Measurements from ENCODE around the gene ALKBH4. TPM values are rescaled to one million over a fixed set of nuclear protein-coding genes. Genes with fewer than 3 reads are reported as not detected.

Gene ALKBH4
- total and polyA plus RNA-seq, 10 of the 15 experiments (the other 5 are each of a cell fraction or from before 2014, with no cell fraction given), result 4.1 to 16.9 (median 11.3) TPM

DNA sequence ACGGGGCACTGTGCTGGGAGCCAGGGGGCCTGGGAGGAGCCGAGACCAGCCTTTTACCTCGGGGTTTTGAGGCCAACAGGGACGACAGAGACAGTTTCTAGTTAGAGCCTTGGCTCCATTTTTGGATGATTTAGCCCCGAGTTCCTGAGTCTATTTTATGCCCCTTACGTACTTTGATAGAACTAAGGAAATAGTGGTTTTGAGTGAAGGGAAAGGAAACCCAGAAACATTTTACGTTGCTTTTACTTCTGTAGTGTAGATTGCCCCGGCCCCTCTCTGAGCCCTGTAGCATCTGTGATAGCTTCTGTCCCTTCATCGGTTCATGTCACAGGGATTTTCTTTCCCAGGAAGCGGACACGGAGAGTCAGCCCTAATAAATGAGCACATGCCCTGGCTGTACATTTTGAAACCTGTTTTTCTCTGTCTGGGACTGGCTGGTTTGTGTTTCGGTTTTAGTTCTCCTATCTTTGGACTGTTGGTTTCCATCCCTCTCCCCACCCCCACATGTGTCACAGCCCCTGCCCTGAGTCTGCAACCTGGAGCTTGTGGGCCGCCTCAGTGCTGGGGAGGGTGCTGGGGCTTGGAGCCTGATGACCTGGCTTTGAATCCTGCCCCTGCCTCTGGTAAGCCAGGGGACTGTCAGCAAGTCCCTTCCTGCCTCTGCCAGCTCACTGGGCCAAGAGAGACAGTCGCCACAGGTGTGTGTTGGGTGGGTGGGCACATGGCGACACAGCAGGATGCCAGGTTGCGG, 38.2 kb downstream of the ALKBH4 start (continued):
- TF ChIP-seq, protein P1, sequence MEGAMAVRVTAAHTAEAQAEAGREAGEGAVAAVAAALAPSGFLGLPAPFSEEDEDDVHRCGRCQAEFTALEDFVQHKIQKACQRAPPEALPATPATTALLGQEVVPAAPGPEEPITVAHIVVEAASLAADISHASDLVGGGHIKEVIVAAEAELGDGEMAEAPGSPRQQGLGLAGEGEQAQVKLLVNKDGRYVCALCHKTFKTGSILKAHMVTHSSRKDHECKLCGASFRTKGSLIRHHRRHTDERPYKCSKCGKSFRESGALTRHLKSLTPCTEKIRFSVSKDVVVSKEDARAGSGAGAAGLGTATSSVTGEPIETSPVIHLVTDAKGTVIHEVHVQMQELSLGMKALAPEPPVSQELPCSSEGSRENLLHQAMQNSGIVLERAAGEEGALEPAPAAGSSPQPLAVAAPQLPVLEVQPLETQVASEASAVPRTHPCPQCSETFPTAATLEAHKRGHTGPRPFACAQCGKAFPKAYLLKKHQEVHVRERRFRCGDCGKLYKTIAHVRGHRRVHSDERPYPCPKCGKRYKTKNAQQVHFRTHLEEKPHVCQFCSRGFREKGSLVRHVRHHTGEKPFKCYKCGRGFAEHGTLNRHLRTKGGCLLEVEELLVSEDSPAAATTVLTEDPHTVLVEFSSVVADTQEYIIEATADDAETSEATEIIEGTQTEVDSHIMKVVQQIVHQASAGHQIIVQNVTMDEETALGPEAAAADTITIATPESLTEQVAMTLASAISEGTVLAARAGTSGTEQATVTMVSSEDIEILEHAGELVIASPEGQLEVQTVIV (IDR thresholded peaks at IDR 0.05; ENCODE audit: borderline replicate concordance, partially characterized antibody), result no peak
- TF ChIP-seq EED (IDR thresholded peaks at IDR 0.05; ENCODE audit: low read depth) (peak; percentile 92), CBFB (IDR thresholded peaks at IDR 0.05; ENCODE audit: low read depth) (peak; percentile 75), HCFC1 (IDR thresholded peaks at IDR 0.05; ENCODE audit: low read length) (no peak), PAX8 (IDR thresholded peaks at IDR 0.05) (no peak), PAX5 (IDR thresholded peaks at IDR 0.05; ENCODE audit: borderline replicate concordance, low read depth, low read length) (peak; percentile 84), CBX5 (IDR thresholded peaks at IDR 0.05; ENCODE audit: low read depth) (no peak), SP1 (IDR thresholded peaks at IDR 0.05; ENCODE audit: low read depth, low read length) (peak; percentile 73), RAD21 (IDR thresholded peaks at IDR 0.05; ENCODE audit: insufficient read depth, low read depth, low read length) (0 out of 2 replicates have a peak, but pooled peaks have one; percentile 13), RBBP5 (conservative IDR thresholded peaks at IDR 0.05) (no peak), EP300 (IDR thresholded peaks at IDR 0.05; ENCODE audit: borderline replicate concordance in 1 of 2, control insufficient read depth in 1 of 2, low read depth in 2 of 2, low read length in 2 of 2) (peak in 1 of 2 experiments; percentile 60; a peak in 3 of 4 replicates), NR2F1 (conservative IDR thresholded peaks at IDR 0.05) (0 out of 2 replicates have a peak, but pooled peaks have one; percentile 26), PML (IDR thresholded peaks at IDR 0.05; ENCODE audit: low read length) (no peak)
- TF ChIP-seq, protein P2, sequence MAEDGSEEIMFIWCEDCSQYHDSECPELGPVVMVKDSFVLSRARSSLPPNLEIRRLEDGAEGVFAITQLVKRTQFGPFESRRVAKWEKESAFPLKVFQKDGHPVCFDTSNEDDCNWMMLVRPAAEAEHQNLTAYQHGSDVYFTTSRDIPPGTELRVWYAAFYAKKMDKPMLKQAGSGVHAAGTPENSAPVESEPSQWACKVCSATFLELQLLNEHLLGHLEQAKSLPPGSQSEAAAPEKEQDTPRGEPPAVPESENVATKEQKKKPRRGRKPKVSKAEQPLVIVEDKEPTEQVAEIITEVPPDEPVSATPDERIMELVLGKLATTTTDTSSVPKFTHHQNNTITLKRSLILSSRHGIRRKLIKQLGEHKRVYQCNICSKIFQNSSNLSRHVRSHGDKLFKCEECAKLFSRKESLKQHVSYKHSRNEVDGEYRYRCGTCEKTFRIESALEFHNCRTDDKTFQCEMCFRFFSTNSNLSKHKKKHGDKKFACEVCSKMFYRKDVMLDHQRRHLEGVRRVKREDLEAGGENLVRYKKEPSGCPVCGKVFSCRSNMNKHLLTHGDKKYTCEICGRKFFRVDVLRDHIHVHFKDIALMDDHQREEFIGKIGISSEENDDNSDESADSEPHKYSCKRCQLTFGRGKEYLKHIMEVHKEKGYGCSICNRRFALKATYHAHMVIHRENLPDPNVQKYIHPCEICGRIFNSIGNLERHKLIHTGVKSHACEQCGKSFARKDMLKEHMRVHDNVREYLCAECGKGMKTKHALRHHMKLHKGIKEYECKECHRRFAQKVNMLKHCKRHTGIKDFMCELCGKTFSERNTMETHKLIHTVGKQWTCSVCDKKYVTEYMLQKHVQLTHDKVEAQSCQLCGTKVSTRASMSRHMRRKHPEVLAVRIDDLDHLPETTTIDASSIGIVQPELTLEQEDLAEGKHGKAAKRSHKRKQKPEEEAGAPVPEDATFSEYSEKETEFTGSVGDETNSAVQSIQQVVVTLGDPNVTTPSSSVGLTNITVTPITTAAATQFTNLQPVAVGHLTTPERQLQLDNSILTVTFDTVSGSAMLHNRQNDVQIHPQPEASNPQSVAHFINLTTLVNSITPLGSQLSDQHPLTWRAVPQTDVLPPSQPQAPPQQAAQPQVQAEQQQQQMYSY (CRISPR knock-in tag; IDR thresholded peaks at IDR 0.05), result no peak
- TF ChIP-seq, protein P3, sequence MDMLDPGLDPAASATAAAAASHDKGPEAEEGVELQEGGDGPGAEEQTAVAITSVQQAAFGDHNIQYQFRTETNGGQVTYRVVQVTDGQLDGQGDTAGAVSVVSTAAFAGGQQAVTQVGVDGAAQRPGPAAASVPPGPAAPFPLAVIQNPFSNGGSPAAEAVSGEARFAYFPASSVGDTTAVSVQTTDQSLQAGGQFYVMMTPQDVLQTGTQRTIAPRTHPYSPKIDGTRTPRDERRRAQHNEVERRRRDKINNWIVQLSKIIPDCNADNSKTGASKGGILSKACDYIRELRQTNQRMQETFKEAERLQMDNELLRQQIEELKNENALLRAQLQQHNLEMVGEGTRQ (IDR thresholded peaks at IDR 0.05; ENCODE audit: borderline replicate concordance, low read depth, low read length), result no peak
- TF ChIP-seq, protein P4, sequence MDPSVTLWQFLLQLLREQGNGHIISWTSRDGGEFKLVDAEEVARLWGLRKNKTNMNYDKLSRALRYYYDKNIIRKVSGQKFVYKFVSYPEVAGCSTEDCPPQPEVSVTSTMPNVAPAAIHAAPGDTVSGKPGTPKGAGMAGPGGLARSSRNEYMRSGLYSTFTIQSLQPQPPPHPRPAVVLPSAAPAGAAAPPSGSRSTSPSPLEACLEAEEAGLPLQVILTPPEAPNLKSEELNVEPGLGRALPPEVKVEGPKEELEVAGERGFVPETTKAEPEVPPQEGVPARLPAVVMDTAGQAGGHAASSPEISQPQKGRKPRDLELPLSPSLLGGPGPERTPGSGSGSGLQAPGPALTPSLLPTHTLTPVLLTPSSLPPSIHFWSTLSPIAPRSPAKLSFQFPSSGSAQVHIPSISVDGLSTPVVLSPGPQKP (IDR thresholded peaks at IDR 0.05; ENCODE audit: low read depth, low read length), result no peak
- TF ChIP-seq, protein P5, sequence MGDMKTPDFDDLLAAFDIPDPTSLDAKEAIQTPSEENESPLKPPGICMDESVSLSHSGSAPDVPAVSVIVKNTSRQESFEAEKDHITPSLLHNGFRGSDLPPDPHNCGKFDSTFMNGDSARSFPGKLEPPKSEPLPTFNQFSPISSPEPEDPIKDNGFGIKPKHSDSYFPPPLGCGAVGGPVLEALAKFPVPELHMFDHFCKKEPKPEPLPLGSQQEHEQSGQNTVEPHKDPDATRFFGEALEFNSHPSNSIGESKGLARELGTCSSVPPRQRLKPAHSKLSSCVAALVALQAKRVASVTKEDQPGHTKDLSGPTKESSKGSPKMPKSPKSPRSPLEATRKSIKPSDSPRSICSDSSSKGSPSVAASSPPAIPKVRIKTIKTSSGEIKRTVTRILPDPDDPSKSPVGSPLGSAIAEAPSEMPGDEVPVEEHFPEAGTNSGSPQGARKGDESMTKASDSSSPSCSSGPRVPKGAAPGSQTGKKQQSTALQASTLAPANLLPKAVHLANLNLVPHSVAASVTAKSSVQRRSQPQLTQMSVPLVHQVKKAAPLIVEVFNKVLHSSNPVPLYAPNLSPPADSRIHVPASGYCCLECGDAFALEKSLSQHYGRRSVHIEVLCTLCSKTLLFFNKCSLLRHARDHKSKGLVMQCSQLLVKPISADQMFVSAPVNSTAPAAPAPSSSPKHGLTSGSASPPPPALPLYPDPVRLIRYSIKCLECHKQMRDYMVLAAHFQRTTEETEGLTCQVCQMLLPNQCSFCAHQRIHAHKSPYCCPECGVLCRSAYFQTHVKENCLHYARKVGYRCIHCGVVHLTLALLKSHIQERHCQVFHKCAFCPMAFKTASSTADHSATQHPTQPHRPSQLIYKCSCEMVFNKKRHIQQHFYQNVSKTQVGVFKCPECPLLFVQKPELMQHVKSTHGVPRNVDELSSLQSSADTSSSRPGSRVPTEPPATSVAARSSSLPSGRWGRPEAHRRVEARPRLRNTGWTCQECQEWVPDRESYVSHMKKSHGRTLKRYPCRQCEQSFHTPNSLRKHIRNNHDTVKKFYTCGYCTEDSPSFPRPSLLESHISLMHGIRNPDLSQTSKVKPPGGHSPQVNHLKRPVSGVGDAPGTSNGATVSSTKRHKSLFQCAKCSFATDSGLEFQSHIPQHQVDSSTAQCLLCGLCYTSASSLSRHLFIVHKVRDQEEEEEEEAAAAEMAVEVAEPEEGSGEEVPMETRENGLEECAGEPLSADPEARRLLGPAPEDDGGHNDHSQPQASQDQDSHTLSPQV (IDR thresholded peaks at IDR 0.05), result peak; percentile 85

Data from GM12878 (cell line).